ENCODE measurements around the gene RGL1. TPM values are rescaled to one million over a fixed set of nuclear protein-coding genes. Genes with fewer than 3 reads are reported as not detected.
"Not testable (repeated sequence)": the region's sequence is repeated elsewhere in the genome, so short reads cannot be mapped to it uniquely, and the experiment has no call there.

RGL1 gene
- total RNA-seq, 1 experiment from 2014 or later, result 2.1 TPM

DNA sequence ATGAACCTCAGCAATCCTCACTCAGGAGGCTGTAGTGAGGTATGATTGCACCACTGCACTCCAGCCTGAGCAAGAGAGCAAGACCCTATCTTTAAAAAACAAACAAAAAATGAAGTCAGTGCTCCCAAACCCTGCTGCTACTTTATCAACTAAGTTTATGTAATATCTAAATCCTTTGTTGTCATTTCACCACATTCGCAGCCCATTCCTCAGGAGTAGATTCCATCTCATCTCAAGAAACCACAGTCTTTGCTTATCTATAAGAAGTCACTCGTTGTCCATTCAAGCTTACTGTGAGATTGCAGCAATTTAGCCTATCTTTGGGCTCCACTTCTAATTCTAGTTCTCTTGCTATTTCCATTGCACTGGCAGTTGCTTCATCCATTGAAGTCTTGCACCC is 44.3 kb upstream of the RGL1 start:
- Mint-ChIP-seq H3K4me1 (ENCODE audit: insufficient read depth, unreplicated experiment) (peaks cover 14% of the 10 kb centered on the region), H3K27ac (ENCODE audit: low read depth, unreplicated experiment) (no peak overlapping the region), H3K36me3 (ENCODE audit: insufficient read depth, unreplicated experiment) (no peaks in the 10 kb centered on the region), H3K27me3 (ENCODE audit: insufficient read depth, unreplicated experiment) (no peaks in the 10 kb centered on the region), H3K4me3 (ENCODE audit: unreplicated experiment) (no peak overlapping the region), H3K9me3 (ENCODE audit: unreplicated experiment) (peaks cover 8% of the 10 kb centered on the region)
- TF ChIP-seq, protein P1, sequence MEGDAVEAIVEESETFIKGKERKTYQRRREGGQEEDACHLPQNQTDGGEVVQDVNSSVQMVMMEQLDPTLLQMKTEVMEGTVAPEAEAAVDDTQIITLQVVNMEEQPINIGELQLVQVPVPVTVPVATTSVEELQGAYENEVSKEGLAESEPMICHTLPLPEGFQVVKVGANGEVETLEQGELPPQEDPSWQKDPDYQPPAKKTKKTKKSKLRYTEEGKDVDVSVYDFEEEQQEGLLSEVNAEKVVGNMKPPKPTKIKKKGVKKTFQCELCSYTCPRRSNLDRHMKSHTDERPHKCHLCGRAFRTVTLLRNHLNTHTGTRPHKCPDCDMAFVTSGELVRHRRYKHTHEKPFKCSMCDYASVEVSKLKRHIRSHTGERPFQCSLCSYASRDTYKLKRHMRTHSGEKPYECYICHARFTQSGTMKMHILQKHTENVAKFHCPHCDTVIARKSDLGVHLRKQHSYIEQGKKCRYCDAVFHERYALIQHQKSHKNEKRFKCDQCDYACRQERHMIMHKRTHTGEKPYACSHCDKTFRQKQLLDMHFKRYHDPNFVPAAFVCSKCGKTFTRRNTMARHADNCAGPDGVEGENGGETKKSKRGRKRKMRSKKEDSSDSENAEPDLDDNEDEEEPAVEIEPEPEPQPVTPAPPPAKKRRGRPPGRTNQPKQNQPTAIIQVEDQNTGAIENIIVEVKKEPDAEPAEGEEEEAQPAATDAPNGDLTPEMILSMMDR (IDR thresholded peaks at IDR 0.05; ENCODE audit: unreplicated experiment), result no peak
- no TSS peak for BruUV-seq (replicated peaks)
- POLR2A ChIA-PET, result no interaction called here
- no peak for DNase-seq (ENCODE audit: unreplicated experiment)
- CTCF ChIA-PET, result no interaction called here
- intact Hi-C loops (cut with micrococcal nuclease), result no loop called here

DNA sequence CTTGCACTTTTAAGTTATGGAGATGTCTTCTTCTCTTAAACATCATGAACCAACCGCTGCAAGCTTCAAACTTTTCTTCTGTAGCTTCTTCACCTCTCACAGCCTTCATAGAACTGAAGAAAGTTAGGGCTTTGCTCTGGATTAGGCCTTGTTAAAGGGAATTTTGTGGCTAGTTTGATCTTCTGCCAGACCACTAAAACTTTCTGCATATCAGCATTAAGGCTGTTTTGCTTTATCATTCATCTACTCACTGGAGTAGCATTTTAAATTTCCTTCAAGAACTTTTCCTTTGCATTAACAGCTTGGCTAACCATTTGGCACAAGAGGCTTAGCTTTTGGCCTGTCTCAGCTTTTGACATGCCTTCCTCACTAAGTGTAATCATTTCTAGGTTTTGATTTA is 43.0 kb upstream of the RGL1 start:
- no peaks in the 10 kb centered on the region for H3K27me3 Mint-ChIP-seq (ENCODE audit: insufficient read depth, unreplicated experiment)
- CTCF ChIA-PET, result no interaction called here
- H3K27ac Mint-ChIP-seq (ENCODE audit: low read depth, unreplicated experiment), result no peak overlapping the region
- H3K9me3 Mint-ChIP-seq (ENCODE audit: unreplicated experiment), result peaks cover 8% of the 10 kb centered on the region
- no TSS peak for BruUV-seq (replicated peaks)
- DNase-seq (ENCODE audit: unreplicated experiment), result no peak
- no peaks in the 10 kb centered on the region for H3K36me3 Mint-ChIP-seq (ENCODE audit: insufficient read depth, unreplicated experiment)
- TF ChIP-seq, protein P1 (IDR thresholded peaks at IDR 0.05; ENCODE audit: unreplicated experiment), result no peak
- intact Hi-C loops (cut with micrococcal nuclease), result no loop called here
- peaks cover 5% of the 10 kb centered on the region for H3K4me1 Mint-ChIP-seq (ENCODE audit: insufficient read depth, unreplicated experiment)
- POLR2A ChIA-PET, result no interaction called here
- no peak overlapping the region for H3K4me3 Mint-ChIP-seq (ENCODE audit: unreplicated experiment)

DNA sequence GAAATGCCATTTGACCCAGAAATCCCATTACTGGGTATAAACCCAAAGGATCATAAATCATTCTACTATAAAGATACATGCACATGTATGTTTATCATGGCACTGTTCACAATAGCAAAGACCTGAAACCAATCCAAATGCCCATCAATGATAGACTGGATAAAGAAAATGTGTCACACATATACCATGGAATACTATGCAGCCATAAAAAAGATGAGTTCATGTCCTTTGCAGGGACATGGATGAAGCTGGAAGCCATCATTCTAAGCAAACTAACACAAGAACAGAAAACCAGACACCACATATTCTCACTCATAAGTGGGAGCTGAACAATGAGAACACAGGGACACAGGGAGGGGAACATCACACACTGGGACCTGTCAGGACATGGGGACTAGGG is 42.1 kb upstream of the RGL1 start:
- intact Hi-C loops (cut with micrococcal nuclease); POLR2A ChIA-PET: not testable (repeated sequence)

DNA sequence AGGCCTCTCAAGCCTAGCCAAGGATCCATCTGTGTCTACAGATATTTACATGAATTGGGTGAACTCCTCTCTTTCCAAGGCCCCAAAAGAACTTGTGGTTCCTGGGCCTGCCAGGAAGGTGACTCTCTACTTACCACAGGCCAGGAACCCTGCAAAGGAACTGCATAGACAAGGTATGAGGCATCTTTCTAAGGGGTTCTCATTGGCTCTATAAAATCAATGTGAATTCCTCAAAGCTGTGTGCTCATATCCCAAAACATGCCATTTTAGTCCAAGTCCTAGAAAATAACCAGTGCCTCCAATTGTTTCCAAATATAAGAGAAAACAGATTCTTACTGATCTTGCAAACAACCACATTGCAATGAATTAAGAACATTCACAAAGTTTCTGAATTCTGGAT is 39.9 kb upstream of the RGL1 start:
- TF ChIP-seq, protein P1 (IDR thresholded peaks at IDR 0.05; ENCODE audit: unreplicated experiment), result no peak
- H3K27ac Mint-ChIP-seq (ENCODE audit: low read depth, unreplicated experiment), result no peak overlapping the region
- CTCF ChIA-PET, result no interaction called here

More for the DNA sequence above, 42.1 kb upstream of the RGL1 start:
- H3K4me3 Mint-ChIP-seq (ENCODE audit: unreplicated experiment); H3K27ac Mint-ChIP-seq (ENCODE audit: low read depth, unreplicated experiment); H3K36me3 Mint-ChIP-seq (ENCODE audit: insufficient read depth, unreplicated experiment); CTCF ChIA-PET; DNase-seq (ENCODE audit: unreplicated experiment); BruUV-seq (replicated peaks); H3K9me3 Mint-ChIP-seq (ENCODE audit: unreplicated experiment); H3K27me3 Mint-ChIP-seq (ENCODE audit: insufficient read depth, unreplicated experiment); H3K4me1 Mint-ChIP-seq (ENCODE audit: insufficient read depth, unreplicated experiment): not testable (repeated sequence)

More for the DNA sequence above, 39.9 kb upstream of the RGL1 start:
- peaks cover 11% of the 10 kb centered on the region for H3K9me3 Mint-ChIP-seq (ENCODE audit: unreplicated experiment)
- DNase-seq (ENCODE audit: unreplicated experiment), result no peak
- no peaks in the 10 kb centered on the region for H3K27me3 Mint-ChIP-seq (ENCODE audit: insufficient read depth, unreplicated experiment)
- H3K36me3 Mint-ChIP-seq (ENCODE audit: insufficient read depth, unreplicated experiment), result no peaks in the 10 kb centered on the region
- POLR2A ChIA-PET, result interaction anchor here (0.6 to 0.7 kb wide), 2 partner anchors 137 to 246 kb away, joined by 3 to 4 read pairs; no protein-coding TSS in a partner anchor
- intact Hi-C loops (cut with micrococcal nuclease), result no loop called here
- H3K4me1 Mint-ChIP-seq (ENCODE audit: insufficient read depth, unreplicated experiment), result no peaks in the 10 kb centered on the region
- H3K4me3 Mint-ChIP-seq (ENCODE audit: unreplicated experiment), result no peak overlapping the region
- BruUV-seq (replicated peaks), result no TSS peak

All from MCF 10A (cell line).